Tibial nerve (tissue), 4 donors: ENCODE measurements around the gene SLC39A11. TPM values are rescaled to one million over a fixed set of nuclear protein-coding genes. Genes with fewer than 3 reads are reported as not detected.

Source experiments
- DNase-seq, 2 donors: peaks; one replicate each; pipeline ENCODE4 v3.0.0-alpha.2; 2019; ENCODE audit warnings: low spot score in 2 of 2
- H3K27ac ChIP-seq, 4 donors: fragments of 200-600 bp; sonication (generic) in 3 of 4; one replicate each; pipeline ENCODE4 v1.5.1; 2017 to 2019; ENCODE audit warnings: mild to moderate bottlenecking in 1 of 4
- H3K27me3 ChIP-seq, 2 donors: fragments of 200-600 bp; sonication (generic) in 1 of 2; one replicate each; pipeline versions ENCODE4 v1.5.1 to v1.6.0; 2017 to 2019
- H3K36me3 ChIP-seq, 3 donors: fragments of 200-600 bp; sonication (generic); one replicate each; pipeline ENCODE4 v1.5.1; 2018 to 2019
- H3K4me1 ChIP-seq, 4 donors: fragments of 200-600 bp; sonication (generic) in 3 of 4; one replicate each; pipeline ENCODE4 v1.5.1; 2017 to 2019
- H3K4me3 ChIP-seq, 4 donors: fragments of 200-600 bp; sonication (generic) in 3 of 4; one replicate each; pipeline ENCODE4 v1.5.1; 2017 to 2019; ENCODE audit warnings: mild to moderate bottlenecking in 1 of 4, moderate library complexity in 1 of 4
- H3K9me3 ChIP-seq, 4 donors: fragments of 200-600 bp; sonication (generic) in 3 of 4; one replicate each; pipeline ENCODE4 v1.5.1; 2017 to 2019
- EP300 ChIP-seq, 2 donors: sonication (generic); formaldehyde crosslinking; IDR thresholded peaks; one replicate each; pipeline ENCODE4 v1.6.1; 2017; ENCODE audit warnings: antibody characterized with exemption in 2 of 2, mild to moderate bottlenecking in 1 of 2
- POLR2A ChIP-seq, 2 donors: fragments of 450-650 bp; IDR thresholded peaks; one replicate each; pipeline ENCODE4 v1.6.1; 2017; ENCODE audit warnings: antibody characterized with exemption in 2 of 2, mild to moderate bottlenecking in 2 of 2, moderate library complexity in 2 of 2
- WGBS, 2 donors: methylation state at CpG; one replicate each; pipeline ENCODE4 v1.1.5; 2018; 5-methylcytosine and 5-hydroxymethylcytosine counted together
- total RNA-seq, 4 donors: library from RNA; depleted of rRNA; stranded (reverse); fragments of >200 nt; gene quantifications; one replicate each; pipeline ENCODE4 v1.1.0, GENCODE V29; 2016
- TF ChIP-seq, protein P1 (sequence below), 5 experiments: fragments of 200-600 bp in 3 of 5; fragments of 450-650 bp in 2 of 5; sonication (generic) in 3 of 5; IDR thresholded peaks; one replicate each; pipeline ENCODE4 v1.5.1; 2016 to 2019; ENCODE audit warnings: antibody characterized with exemption in 5 of 5, mild to moderate bottlenecking in 3 of 5, moderate library complexity in 2 of 5

The SLC39A11 gene
- total RNA-seq, 4 donors from 2014 or later = 19.9 to 48.4 (median 37.5) TPM

DNA sequence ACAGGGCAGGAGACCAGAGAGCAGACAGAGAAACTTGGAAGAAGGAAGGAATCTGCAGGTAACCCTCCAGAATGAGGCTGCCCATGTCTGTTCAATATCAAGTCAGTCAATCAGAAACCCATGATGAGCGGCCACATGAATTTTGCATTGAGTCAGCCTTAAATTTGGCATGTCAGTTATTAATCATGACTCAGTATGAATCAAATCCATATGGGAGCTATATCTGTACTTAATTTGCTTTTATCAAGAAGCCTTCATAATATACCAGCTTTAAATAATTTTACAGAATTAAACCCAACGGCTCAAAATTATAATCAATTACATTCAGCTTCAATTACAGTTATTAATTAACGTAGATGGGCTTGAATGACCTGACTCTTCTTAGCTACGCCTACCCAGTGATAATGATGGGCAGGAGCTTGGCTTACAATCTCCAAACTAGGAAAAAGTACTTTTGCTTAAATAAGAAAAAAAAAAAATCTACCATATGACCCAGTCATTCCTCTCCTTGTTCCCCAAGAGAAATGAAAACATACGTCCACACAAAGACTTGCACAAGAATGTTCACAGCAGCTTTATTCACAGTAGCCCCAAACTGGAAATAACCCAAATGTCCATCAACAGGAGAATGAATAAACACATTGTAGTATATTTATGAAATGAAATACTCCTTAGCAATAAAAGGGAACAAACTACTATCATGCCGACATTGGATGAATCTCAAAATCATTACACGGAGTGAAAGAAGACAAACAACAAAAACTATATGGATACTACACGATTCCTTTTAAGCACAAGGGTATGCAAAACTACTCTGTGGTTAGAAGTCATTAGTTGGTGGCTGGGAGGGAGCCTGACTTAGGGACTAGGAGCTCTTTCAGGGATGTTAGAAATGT, 48.6 kb downstream of the SLC39A11 start:
- Histone ChIP-seq H3K27ac (peak overlapping the region in 2 of 4 donors; percentile 74 to 75), H3K36me3 (peaks cover 0 to 6% (median 0%) of the 10 kb centered on the region in 3 donors), H3K27me3 (no peaks in the 10 kb centered on the region), H3K4me1 (peaks cover 0 to 27% (median 5%) of the 10 kb centered on the region in 4 donors), H3K4me3 (no peak overlapping the region), H3K9me3 (peaks cover 0 to 11% (median 0%) of the 10 kb centered on the region in 4 donors)
- TF ChIP-seq POLR2A (IDR thresholded peaks at IDR 0.05) (no peak), EP300 (IDR thresholded peaks at IDR 0.05) (peak in 1 of 2 donors; percentile 61)
- 30 to 35% methylated on average over 8 of the region's 8 CpGs for WGBS, 2 donors
- DNase-seq = no peak

DNA sequence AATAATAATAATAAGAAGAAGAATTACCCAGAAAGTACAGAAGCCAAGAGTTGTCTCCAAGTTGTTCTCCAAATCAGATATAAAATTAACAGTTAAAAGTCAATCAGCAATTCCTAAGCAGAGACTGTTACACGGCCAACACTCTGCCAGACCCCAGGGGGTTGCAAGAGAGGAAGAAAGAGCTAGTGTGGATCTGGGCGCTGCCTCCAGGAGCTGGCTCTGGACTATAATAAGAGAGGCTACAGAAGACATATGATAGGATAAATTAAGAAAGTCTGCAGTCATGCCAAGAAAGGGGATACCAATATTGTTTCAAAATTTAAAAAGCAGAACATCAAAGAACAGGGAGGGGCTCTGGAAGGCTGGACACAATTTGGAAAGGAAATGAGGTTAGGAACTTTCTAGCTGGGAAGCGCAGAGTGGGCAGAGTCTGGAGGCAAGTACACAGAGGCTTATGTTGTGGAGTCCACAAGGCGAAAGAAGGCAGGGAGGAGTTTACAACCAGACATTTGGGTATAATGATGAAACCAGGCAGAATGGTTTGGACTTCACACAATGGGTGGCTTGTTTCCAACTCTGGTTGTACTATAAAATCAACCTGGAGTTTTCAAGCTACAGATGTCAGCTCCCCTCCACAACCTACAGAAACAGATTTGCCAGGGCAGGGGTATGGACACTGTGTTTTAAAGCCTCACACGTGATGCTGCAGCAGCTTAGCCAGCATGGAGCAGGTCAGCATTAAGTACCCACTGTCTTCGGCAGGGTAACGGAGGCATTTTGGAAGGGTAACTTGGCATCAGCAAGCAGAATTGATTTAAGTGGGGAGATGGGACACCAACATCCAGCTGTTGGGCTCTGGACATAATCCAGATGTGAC, 49.4 kb downstream of the SLC39A11 start:
- 28 to 36% methylated on average over 7 of the region's 7 CpGs for WGBS, 2 donors
- DNase-seq = no peak
- Histone ChIP-seq H3K4me1 (peaks cover 0 to 27% (median 5%) of the 10 kb centered on the region in 4 donors), H3K36me3 (peaks cover 0 to 6% (median 0%) of the 10 kb centered on the region in 3 donors), H3K9me3 (peaks cover 0 to 11% (median 0%) of the 10 kb centered on the region in 4 donors), H3K4me3 (no peak overlapping the region), H3K27me3 (no peaks in the 10 kb centered on the region), H3K27ac (peak overlapping the region in 2 of 4 donors; percentile 74 to 75)
- TF ChIP-seq POLR2A (IDR thresholded peaks at IDR 0.05) = no peak
- TF ChIP-seq, protein P1, sequence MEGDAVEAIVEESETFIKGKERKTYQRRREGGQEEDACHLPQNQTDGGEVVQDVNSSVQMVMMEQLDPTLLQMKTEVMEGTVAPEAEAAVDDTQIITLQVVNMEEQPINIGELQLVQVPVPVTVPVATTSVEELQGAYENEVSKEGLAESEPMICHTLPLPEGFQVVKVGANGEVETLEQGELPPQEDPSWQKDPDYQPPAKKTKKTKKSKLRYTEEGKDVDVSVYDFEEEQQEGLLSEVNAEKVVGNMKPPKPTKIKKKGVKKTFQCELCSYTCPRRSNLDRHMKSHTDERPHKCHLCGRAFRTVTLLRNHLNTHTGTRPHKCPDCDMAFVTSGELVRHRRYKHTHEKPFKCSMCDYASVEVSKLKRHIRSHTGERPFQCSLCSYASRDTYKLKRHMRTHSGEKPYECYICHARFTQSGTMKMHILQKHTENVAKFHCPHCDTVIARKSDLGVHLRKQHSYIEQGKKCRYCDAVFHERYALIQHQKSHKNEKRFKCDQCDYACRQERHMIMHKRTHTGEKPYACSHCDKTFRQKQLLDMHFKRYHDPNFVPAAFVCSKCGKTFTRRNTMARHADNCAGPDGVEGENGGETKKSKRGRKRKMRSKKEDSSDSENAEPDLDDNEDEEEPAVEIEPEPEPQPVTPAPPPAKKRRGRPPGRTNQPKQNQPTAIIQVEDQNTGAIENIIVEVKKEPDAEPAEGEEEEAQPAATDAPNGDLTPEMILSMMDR (IDR thresholded peaks at IDR 0.05) = no peak
- peak in 1 of 2 donors; percentile 47 for TF ChIP-seq EP300 (IDR thresholded peaks at IDR 0.05)

DNA sequence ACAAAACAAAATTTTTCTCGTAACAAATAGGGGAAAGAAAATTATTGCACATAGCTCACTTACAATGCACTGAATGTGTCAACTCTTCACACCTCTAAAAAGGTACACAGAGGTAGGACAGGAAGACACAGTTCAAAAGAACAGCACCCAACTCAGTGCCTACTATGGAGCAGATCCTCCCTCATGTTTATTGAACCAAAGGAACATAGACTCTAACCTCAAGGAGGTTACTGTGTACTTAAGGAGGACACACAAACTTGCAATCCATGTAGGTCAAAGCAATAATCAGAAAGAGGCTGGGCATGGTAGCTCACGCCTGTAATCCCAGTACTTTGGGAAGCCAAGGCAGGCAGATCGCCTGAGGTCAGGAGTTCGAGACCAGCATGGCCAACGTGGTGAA, 50.3 kb downstream of the SLC39A11 start:
- TF ChIP-seq EP300 (IDR thresholded peaks at IDR 0.05) (no peak), POLR2A (IDR thresholded peaks at IDR 0.05) (no peak)
- TF ChIP-seq, protein P1 (IDR thresholded peaks at IDR 0.05) = no peak
- H3K4me3 ChIP-seq = no peak overlapping the region
- H3K36me3 ChIP-seq = peaks cover 0 to 6% (median 0%) of the 10 kb centered on the region in 3 donors
- H3K27me3 ChIP-seq = no peaks in the 10 kb centered on the region
- no peak overlapping the region for H3K27ac ChIP-seq
- peaks cover 0 to 11% (median 0%) of the 10 kb centered on the region in 4 donors for H3K9me3 ChIP-seq
- H3K4me1 ChIP-seq = peaks cover 0 to 27% (median 5%) of the 10 kb centered on the region in 4 donors
- 86 to 96% methylated on average over 5 of the region's 5 CpGs for WGBS, 2 donors
- DNase-seq = no peak

DNA sequence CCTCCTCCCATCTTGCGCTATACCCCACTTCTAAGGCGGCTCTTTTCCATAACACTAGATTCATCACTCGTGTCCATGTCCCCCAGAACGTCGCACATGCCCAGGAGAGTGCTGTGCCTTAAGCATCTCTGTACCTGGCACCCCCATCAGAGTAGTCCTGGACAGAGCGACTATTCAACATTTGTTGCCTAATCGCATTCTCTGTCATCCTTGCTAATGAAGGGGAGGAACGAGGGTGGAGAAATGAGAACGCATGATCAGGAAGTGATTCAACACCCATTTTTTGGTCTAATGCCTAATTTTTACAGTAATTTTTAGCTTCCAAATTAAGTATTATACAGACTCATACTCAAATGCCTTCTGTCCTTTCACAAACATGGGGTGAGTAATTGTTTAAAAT, 53.2 kb downstream of the SLC39A11 start:
- Histone ChIP-seq H3K4me3 (no peak overlapping the region), H3K9me3 (peaks cover 0 to 11% (median 0%) of the 10 kb centered on the region in 4 donors), H3K36me3 (peaks cover 0 to 6% (median 0%) of the 10 kb centered on the region in 3 donors), H3K4me1 (peaks cover 0 to 23% (median 5%) of the 10 kb centered on the region in 4 donors), H3K27me3 (no peaks in the 10 kb centered on the region), H3K27ac (no peak overlapping the region)
- DNase-seq = no peak
- TF ChIP-seq EP300 (IDR thresholded peaks at IDR 0.05) = no peak
- no peak for TF ChIP-seq POLR2A (IDR thresholded peaks at IDR 0.05)
- TF ChIP-seq, protein P1 (IDR thresholded peaks at IDR 0.05) = no peak
- 92 to 93% methylated on average over 9 of the region's 9 CpGs for WGBS, 2 donors

DNA sequence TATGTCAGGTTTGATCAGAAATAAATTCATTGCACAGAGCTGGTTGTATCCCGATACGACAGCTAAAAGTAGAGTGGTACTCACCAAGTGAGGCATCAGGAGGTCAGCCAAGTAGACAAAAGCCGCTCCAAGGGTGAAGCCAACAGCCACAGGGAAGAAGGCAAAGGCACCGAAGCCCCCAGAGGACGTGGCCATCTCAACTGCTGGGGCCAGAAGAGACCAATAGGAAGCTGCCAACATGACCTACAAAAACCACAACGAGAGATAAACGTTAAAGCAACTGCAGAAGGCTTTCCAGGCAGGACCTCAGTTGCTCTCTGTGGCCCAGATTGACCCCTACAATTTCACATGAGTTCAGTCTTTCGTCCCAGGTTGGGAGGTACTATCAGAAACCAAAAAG, 61.0 kb downstream of the SLC39A11 start:
- H3K27ac ChIP-seq = no peak overlapping the region
- H3K9me3 ChIP-seq = no peaks in the 10 kb centered on the region
- 88 to 91% methylated on average over 8 of the region's 8 CpGs for WGBS, 2 donors
- peaks cover 0 to 27% (median 0%) of the 10 kb centered on the region in 3 donors for H3K36me3 ChIP-seq
- no peak overlapping the region for H3K4me3 ChIP-seq
- H3K4me1 ChIP-seq = no peaks in the 10 kb centered on the region
- H3K27me3 ChIP-seq = no peaks in the 10 kb centered on the region
- DNase-seq = no peak
- no peak for TF ChIP-seq POLR2A (IDR thresholded peaks at IDR 0.05)
- no peak for TF ChIP-seq EP300 (IDR thresholded peaks at IDR 0.05)
- TF ChIP-seq, protein P1 (IDR thresholded peaks at IDR 0.05) = no peak
